A549 (cell line): ENCODE measurements around the gene RFC1. TPM values are rescaled to one million over a fixed set of nuclear protein-coding genes. Genes with fewer than 3 reads are reported as not detected.
"Not testable (repeated sequence)": the region's sequence is repeated elsewhere in the genome, so short reads cannot be mapped to it uniquely, and the experiment has no call there.

ENCODE experiments used
- ATAC-seq, 2 experiments: fragments of 200-7000 bp in 1 of 2; fragments of >200 bp in 1 of 2; cut with Nextera tagmentation in 1 of 2; cut with Tn5 transposase in 1 of 2; 3 replicates each; pipeline versions ENCODE4 v1.8.0 to v1.9.1; 2018 to 2020; ENCODE audit warnings: mild to moderate bottlenecking in 1 of 2, moderate library complexity in 1 of 2
- CTCF ChIA-PET: fragments of 300-600 bp; sonication (Branson Sonifier 250); formaldehyde crosslinking; extraction: SDS; loops from one replicate; lab custom pipeline; 2021; ENCODE audit warnings: antibody characterized with exemption, inconsistent platforms; lab: Yijun Ruan, JAX
- POLR2A ChIA-PET: fragments of 350-600 bp; formaldehyde crosslinking; extraction: SDS; loops from one replicate; lab custom pipeline; 2021; ENCODE audit warnings: antibody characterized with exemption, inconsistent platforms; lab: Yijun Ruan, JAX
- DNase-seq, 2 experiments: peaks; one replicate each; pipeline versions ENCODE4 v3.0.0 to v3.0.0-alpha.2; 2011 to 2016; ENCODE audit warnings: low read depth in 1 of 2, low spot score in 1 of 2
- FAIRE-seq: peaks from 2 replicates; lab custom pipeline; 2011; peaks lifted over from hg19 to GRCh38; lab: Jason Lieb, UNC
- H3K27ac ChIP-seq, 2 experiments: fragments of >200 bp; sonication (Bioruptor Twin); formaldehyde crosslinking; 3 replicates each; pipeline ENCODE4 v1.5.1; 2016 to 2017
- H3K4me1 ChIP-seq: fragments of >200 bp; sonication (Bioruptor Twin); formaldehyde crosslinking; 3 replicates; pipeline ENCODE4 v1.6.1; 2016
- H3K4me2 ChIP-seq: fragments of >200 bp; sonication (Bioruptor Twin); formaldehyde crosslinking; 3 replicates; pipeline ENCODE4 v1.6.1; 2016
- H3K4me3 ChIP-seq: fragments of >200 bp; sonication (Bioruptor Twin); formaldehyde crosslinking; 3 replicates; pipeline ENCODE4 v1.5.1; 2016
- H3K9me3 ChIP-seq: fragments of >200 bp; sonication (Bioruptor Twin); formaldehyde crosslinking; 3 replicates; pipeline ENCODE4 v1.6.1; 2016
- BHLHE40 ChIP-seq: IDR thresholded peaks from 2 replicates; pipeline ENCODE4 v1.6.1; 2012; ENCODE audit warnings: low read depth, low read length, inconsistent platforms
- CBX8 ChIP-seq: fragments of 200-600 bp; sonication (generic); IDR thresholded peaks from 2 replicates; pipeline ENCODE4 v1.6.1; 2016
- CEBPB ChIP-seq, 2 experiments: fragments of >200 bp in 1 of 2; sonication (Bioruptor Twin) in 1 of 2; formaldehyde crosslinking in 1 of 2; IDR thresholded peaks; 2 replicates each; pipeline ENCODE4 v1.6.1; 2012 to 2016
- CHD4 ChIP-seq: fragments of 200-600 bp; sonication (generic); IDR thresholded peaks from 2 replicates; pipeline ENCODE4 v1.6.1; 2016; ENCODE audit warnings: antibody characterized with exemption, mild to moderate bottlenecking, borderline replicate concordance
- EHF ChIP-seq: fragments of 250-450 bp; sonication (Bioruptor Pico); IDR thresholded peaks from 2 replicates; pipeline ENCODE4 v1.5.0; 2020; ENCODE audit warnings: mild to moderate bottlenecking
- EHMT2 ChIP-seq: fragments of 200-600 bp; sonication (generic); IDR thresholded peaks from 2 replicates; pipeline ENCODE4 v1.6.1; 2016; ENCODE audit warnings: antibody characterized with exemption, low read depth, mild to moderate bottlenecking, moderate library complexity
- ESRRA ChIP-seq: fragments of 150-350 bp; IDR thresholded peaks from 2 replicates; pipeline ENCODE4 v1.6.1; 2014; ENCODE audit warnings: mild to moderate bottlenecking, low read length, borderline replicate concordance
- KDM5A ChIP-seq: fragments of 200-600 bp; sonication (generic); IDR thresholded peaks from 2 replicates; pipeline ENCODE4 v1.6.1; 2016; ENCODE audit warnings: antibody characterized with exemption, mild to moderate bottlenecking
- MAZ ChIP-seq: fragments of 150-350 bp; IDR thresholded peaks from 2 replicates; pipeline ENCODE4 v1.6.1; 2014; ENCODE audit warnings: antibody characterized with exemption, low read depth, low read length, borderline replicate concordance
- MYC ChIP-seq: IDR thresholded peaks from 2 replicates; pipeline ENCODE4 v1.6.1; 2012; ENCODE audit warnings: mild to moderate bottlenecking, inconsistent platforms, low read length, improper control_type of control experiment, borderline replicate concordance
- NFE2L2 ChIP-seq: fragments of 150-350 bp; conservative IDR thresholded peaks from 2 replicates; pipeline ENCODE4 v1.6.1; 2014; ENCODE audit warnings: low read length
- PHF8 ChIP-seq: fragments of 200-600 bp; sonication (generic); IDR thresholded peaks from 2 replicates; pipeline ENCODE4 v1.6.1; 2016; ENCODE audit warnings: low read depth, mild to moderate bottlenecking, antibody characterized with exemption, moderate library complexity, borderline replicate concordance
- RAD21 ChIP-seq, 2 experiments: fragments of >200 bp in 1 of 2; sonication (Bioruptor Twin) in 1 of 2; formaldehyde crosslinking in 1 of 2; IDR thresholded peaks in 1 of 2; conservative IDR thresholded peaks in 1 of 2; 2 replicates in 1 of 2; 3 replicates in 1 of 2; pipeline ENCODE4 v1.6.1; 2012 to 2018; ENCODE audit warnings: inconsistent platforms in 1 of 2
- RFX5 ChIP-seq: fragments of 450-650 bp; IDR thresholded peaks from 2 replicates; pipeline ENCODE4 v1.7.1; 2014; ENCODE audit warnings: antibody characterized with exemption, mild to moderate bottlenecking, moderate library complexity
- SMC3 ChIP-seq: fragments of >200 bp; sonication (Bioruptor Twin); formaldehyde crosslinking; IDR thresholded peaks from 3 replicates; pipeline ENCODE4 v1.6.1; 2018; ENCODE audit warnings: inconsistent platforms
- WGBS: methylation state at CpG from one replicate; pipeline ENCODE4 v1.1.6; 2017; ENCODE audit errors: missing lambda C conversion rate; 5-methylcytosine and 5-hydroxymethylcytosine counted together
- polyA plus RNA-seq, 4 experiments: library from polyadenylated mRNA; depleted of rRNA in 3 of 4; stranded (reverse); fragments of >200 nt; fragmentation: RNase III in 1 of 4; extraction: RNeasy Plus Mini Kit Qiagen cat#74134 plus additional on column Dnase treatment in 1 of 4; gene quantifications; 2 replicates in 3 of 4; 3 replicates in 1 of 4; pipeline ENCODE4 v1.2.3, GENCODE V29; 2011 to 2017
- TF ChIP-seq, protein P1 (sequence below): fragments of 150-350 bp; IDR thresholded peaks from 2 replicates; pipeline ENCODE4 v1.6.1; 2014; ENCODE audit warnings: low read depth, mild to moderate bottlenecking, low read length
- TF ChIP-seq, protein P2 (sequence below): fragments of >200 bp; sonication (Bioruptor Twin); formaldehyde crosslinking; IDR thresholded peaks from 3 replicates; pipeline ENCODE4 v1.6.1; 2016
- TF ChIP-seq, protein P3 (sequence below): fragments of >200 bp; sonication (Bioruptor Twin); formaldehyde crosslinking; IDR thresholded peaks from 3 replicates; pipeline ENCODE4 v1.5.1; 2016

Gene RFC1
- polyA plus RNA-seq, 2 of the 4 experiments (the other 2 are of a cell fraction), result 24.5 to 46.5 TPM

DNA sequence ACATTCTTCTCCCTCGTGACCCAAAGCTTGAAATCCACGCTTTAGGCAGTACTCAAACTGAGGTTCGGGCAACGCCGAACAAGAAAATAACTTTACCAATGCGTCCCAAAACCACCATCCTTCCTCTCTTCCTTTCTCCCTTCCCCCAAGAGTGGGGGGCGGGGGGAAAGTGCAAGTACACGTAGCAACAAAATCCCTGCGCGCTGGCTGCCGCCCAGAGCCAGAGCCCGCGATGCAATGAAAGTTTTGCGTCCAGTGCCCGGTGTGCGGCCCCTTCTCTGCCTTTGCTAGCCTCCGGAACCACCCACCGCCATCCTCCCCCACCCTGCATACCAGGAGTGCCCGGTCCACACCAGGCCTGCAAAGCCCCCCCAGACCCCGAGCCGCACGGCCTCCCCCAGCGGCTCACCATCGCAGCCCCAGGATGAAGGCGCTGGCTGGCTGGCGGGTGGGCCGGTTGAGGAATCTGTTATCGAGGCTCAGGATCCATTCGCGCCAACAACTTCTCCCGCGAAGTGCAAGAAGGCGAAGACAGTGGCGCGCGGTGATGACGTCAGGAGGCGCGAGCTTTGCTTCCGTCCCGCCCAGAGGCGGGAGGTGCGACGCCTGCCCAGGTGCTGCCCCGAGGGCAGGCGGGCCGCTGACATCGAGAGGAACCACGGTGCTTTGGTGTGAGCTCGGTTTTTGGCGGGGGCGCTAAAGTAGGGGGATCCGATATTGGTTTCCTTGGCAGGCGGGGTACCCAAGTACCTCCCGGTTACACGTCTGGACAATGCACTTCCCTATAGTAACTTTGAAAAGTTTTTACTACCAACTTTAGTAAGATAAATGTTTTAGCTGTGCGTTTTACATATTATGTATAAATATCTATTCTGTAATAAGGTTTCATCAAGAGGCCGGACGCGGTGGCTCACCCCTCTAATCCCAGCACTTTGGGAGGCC is at the start of gene RFC1 (continued):
- peak; percentile 69 for TF ChIP-seq PHF8
- TF ChIP-seq CHD4, result no peak
- TF ChIP-seq KDM5A, result peak; percentile 84
- TF ChIP-seq, protein P1, sequence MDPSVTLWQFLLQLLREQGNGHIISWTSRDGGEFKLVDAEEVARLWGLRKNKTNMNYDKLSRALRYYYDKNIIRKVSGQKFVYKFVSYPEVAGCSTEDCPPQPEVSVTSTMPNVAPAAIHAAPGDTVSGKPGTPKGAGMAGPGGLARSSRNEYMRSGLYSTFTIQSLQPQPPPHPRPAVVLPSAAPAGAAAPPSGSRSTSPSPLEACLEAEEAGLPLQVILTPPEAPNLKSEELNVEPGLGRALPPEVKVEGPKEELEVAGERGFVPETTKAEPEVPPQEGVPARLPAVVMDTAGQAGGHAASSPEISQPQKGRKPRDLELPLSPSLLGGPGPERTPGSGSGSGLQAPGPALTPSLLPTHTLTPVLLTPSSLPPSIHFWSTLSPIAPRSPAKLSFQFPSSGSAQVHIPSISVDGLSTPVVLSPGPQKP, result no peak
- TF ChIP-seq ESRRA, result no peak
- TF ChIP-seq EHF (CRISPR knock-in tag), result no peak
- no peak for TF ChIP-seq CBX8
- TF ChIP-seq, protein P2, sequence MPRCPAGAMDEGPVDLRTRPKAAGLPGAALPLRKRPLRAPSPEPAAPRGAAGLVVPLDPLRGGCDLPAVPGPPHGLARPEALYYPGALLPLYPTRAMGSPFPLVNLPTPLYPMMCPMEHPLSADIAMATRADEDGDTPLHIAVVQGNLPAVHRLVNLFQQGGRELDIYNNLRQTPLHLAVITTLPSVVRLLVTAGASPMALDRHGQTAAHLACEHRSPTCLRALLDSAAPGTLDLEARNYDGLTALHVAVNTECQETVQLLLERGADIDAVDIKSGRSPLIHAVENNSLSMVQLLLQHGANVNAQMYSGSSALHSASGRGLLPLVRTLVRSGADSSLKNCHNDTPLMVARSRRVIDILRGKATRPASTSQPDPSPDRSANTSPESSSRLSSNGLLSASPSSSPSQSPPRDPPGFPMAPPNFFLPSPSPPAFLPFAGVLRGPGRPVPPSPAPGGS, result no peak
- no peak for TF ChIP-seq EHMT2
- no peak for TF ChIP-seq RAD21 (conservative IDR thresholded peaks at IDR 0.05 in 1 of 2, IDR thresholded peaks at IDR 0.05 in 1 of 2)
- TF ChIP-seq BHLHE40, result no peak

DNA sequence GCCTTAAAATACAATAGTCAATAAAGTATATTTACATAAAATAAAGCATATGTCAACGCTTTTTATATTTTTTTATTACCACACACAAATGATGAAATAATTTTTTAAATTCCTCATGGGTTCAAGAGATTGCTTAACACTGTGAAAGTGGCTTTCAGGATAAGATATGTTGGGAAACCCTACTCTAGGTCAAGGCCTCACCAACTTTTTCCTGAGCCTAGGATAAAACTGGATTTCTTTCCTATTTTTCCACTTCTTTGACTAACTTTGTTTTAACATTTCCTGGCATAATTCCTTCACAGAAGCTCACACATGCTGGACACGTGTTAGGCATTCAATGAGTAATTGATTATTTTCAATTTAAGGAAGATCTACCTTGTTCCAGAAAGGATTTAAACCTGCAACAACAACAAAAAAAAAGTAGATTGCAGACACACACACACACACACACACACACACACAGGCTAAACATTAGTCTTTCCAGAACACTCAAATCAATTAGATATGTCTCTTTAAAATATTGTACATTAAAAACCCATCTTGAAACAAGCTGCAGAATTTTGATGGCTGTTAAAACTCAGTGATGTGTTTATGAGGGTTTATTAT is 49.6 kb upstream of the RFC1 start:
- Histone ChIP-seq H3K27ac (no peak overlapping the region), H3K9me3 (no peaks in the 10 kb centered on the region), H3K4me2 (no peak overlapping the region), H3K4me3 (no peak overlapping the region), H3K4me1 (peaks cover 31% of the 10 kb centered on the region)
- TF ChIP-seq RFX5 (no peak), MYC (no peak), CEBPB (IDR thresholded peaks at IDR 0.05) (0 out of 4 replicates have a peak, but pooled peaks of 1 of the 2 experiments have one; percentile 19), RAD21 (conservative IDR thresholded peaks at IDR 0.05 in 1 of 2, IDR thresholded peaks at IDR 0.05 in 1 of 2) (no peak), NFE2L2 (no peak)
- no peak for FAIRE-seq
- ChIA-PET CTCF (no interaction called here), POLR2A (no interaction called here)
- no peak for ATAC-seq
- 53% methylated on average over 2 of the region's 2 CpGs for WGBS
- DNase-seq, result no peak

DNA sequence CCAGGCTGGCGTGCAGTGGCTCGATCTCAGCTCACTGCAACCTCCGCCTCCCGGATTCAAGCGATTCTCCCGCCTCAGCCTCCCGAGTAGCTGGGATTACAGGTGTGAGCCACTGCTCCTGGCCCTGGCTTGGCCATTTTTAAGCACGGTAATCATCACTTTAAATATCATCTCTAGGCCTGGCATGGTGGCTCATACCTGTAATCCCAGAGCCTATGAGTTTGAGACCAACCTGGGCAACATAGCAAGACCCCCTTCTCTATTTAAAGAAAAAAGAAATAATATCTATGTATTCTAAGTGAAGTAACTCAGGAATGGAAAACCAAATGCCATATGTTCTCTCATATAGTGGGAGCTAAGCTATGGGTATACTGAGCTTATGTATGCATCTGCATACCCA is 45.4 kb upstream of the RFC1 start:
- FAIRE-seq, H3K4me3 ChIP-seq, H3K4me2 ChIP-seq, H3K27ac ChIP-seq, POLR2A ChIA-PET, ATAC-seq, DNase-seq, H3K9me3 ChIP-seq: not testable (repeated sequence)
- 97% methylated on average over 8 of the region's 8 CpGs for WGBS
- CTCF ChIA-PET, result interaction anchor here (1.1 kb wide), 1 partner anchor 608 kb away, joined by 3 read pairs; the partner anchor contains the start of gene TLR1
- H3K4me1 ChIP-seq, result peaks cover 30% of the 10 kb centered on the region

DNA sequence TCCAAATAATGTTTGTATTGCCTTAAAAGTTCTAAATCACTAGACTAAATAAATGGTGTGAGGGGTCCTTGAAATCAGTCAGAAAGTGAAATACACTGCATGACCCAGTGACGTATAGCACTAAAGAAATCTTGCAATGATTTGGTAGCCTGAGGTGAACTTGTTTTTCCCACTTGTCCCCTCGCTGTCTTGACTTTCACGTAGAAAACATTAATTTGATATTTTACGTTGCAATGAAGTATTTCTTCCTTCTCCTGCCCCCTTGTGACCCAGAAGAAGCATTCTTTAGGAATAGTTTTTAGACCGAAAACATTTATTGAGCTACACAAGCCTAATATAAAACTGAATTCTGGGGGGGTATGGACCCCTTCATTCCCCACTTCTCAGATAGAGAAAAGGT is 44.3 kb upstream of the RFC1 start:
- peak; percentile 41; the same call in 1 of the 3 replicates for TF ChIP-seq SMC3
- TF ChIP-seq, protein P3, sequence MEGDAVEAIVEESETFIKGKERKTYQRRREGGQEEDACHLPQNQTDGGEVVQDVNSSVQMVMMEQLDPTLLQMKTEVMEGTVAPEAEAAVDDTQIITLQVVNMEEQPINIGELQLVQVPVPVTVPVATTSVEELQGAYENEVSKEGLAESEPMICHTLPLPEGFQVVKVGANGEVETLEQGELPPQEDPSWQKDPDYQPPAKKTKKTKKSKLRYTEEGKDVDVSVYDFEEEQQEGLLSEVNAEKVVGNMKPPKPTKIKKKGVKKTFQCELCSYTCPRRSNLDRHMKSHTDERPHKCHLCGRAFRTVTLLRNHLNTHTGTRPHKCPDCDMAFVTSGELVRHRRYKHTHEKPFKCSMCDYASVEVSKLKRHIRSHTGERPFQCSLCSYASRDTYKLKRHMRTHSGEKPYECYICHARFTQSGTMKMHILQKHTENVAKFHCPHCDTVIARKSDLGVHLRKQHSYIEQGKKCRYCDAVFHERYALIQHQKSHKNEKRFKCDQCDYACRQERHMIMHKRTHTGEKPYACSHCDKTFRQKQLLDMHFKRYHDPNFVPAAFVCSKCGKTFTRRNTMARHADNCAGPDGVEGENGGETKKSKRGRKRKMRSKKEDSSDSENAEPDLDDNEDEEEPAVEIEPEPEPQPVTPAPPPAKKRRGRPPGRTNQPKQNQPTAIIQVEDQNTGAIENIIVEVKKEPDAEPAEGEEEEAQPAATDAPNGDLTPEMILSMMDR, result peak; percentile 28
- peak; percentile 37 to 53; a peak in 4 of 5 replicates for TF ChIP-seq RAD21 (conservative IDR thresholded peaks at IDR 0.05 in 1 of 2, IDR thresholded peaks at IDR 0.05 in 1 of 2)
- no peak for TF ChIP-seq EHF (CRISPR knock-in tag)
- no peak for TF ChIP-seq MAZ
- TF ChIP-seq MYC, result no peak
- 33% methylated on average over 5 of the region's 5 CpGs for WGBS
- no peak for FAIRE-seq

More for the DNA sequence above, 44.3 kb upstream of the RFC1 start:
- Histone ChIP-seq H3K4me1 (peaks cover 27% of the 10 kb centered on the region), H3K27ac (no peak overlapping the region), H3K4me3 (no peak overlapping the region), H3K4me2 (peak overlapping the region; percentile 42), H3K9me3 (no peaks in the 10 kb centered on the region)
- CTCF ChIA-PET, result interaction anchor here (0.7 to 1.1 kb wide), 3 partner anchors 107 to 606 kb away, joined by 3 read pairs; partner anchors contain the start of gene TLR1
- POLR2A ChIA-PET, result no interaction called here
- DNase-seq, result peak in 1 of 2 experiments; percentile 36
- no peak; a peak in 2 of 6 replicates for ATAC-seq
